GM12878 (cell line): Measurements from ENCODE around the gene ZNF512. TPM values are rescaled to one million over a fixed set of nuclear protein-coding genes. Genes with fewer than 3 reads are reported as not detected.

Experiments used
- ATAC-seq: fragments of 200-7000 bp; cut with Tn5 transposase; 3 replicates; pipeline ENCODE4 v1.9.1; 2020; ENCODE audit warnings: mild to moderate bottlenecking, moderate library complexity
- BruUV-seq: library from RNA; stranded (reverse); fragments of 400-500 nt; replicated peaks from 2 replicates; lab custom pipeline; 2021; lab: Mats Ljungman, UMichigan
- CTCF ChIA-PET: fragments of 300-600 bp; sonication (Branson Sonifier 250); formaldehyde crosslinking; extraction: SDS; loops from one replicate; lab custom pipeline; 2021; ENCODE audit warnings: inconsistent platforms; lab: Yijun Ruan, JAX
- POLR2A ChIA-PET: fragments of 350-600 bp; formaldehyde crosslinking; extraction: SDS; loops from one replicate; lab custom pipeline; 2021; ENCODE audit warnings: inconsistent platforms; lab: Charles Lee
- RAD21 ChIA-PET: fragments of 300-600 bp; sonication (Branson Sonifier 250); formaldehyde crosslinking; loops from one replicate; lab custom pipeline; 2023; ENCODE audit warnings: antibody characterized with exemption; ENCODE audit not compliant: unreplicated experiment; lab: Charles Lee
- SMC1A ChIA-PET: fragments of 300-600 bp; sonication (Branson Sonifier 250); formaldehyde crosslinking; loops from one replicate; lab custom pipeline; 2023; ENCODE audit not compliant: unreplicated experiment, uncharacterized antibody; lab: Charles Lee
- DNase-seq: peaks from one replicate; pipeline ENCODE4 v3.0.0-alpha.2; 2011; ENCODE audit warnings: low read depth, low spot score
- FAIRE-seq: peaks from 3 replicates; lab custom pipeline; 2011; peaks lifted over from hg19 to GRCh38; lab: Jason Lieb, UNC
- H2AFZ ChIP-seq: 2 replicates; pipeline ENCODE4 v1.6.0; 2011; ENCODE audit warnings: low read depth, low read length, control low read depth; ENCODE audit not compliant: control insufficient read depth
- H3K27ac ChIP-seq: 2 replicates; pipeline ENCODE4 v1.5.1; 2011; ENCODE audit warnings: control low read depth; ENCODE audit not compliant: control insufficient read depth, insufficient read depth
- H3K27me3 ChIP-seq, 2 experiments: replicated peaks in 1 of 2; 2 replicates each; pipeline versions ENCODE4 v1.6.0 to v1.6.1; 2011; ENCODE audit warnings: low read length in 1 of 2; ENCODE audit not compliant: control insufficient read depth in 2 of 2, insufficient read depth in 2 of 2
- H3K36me3 ChIP-seq, 2 experiments: 2 replicates each; pipeline ENCODE4 v1.5.1; 2011; ENCODE audit warnings: low read length in 1 of 2; ENCODE audit not compliant: control insufficient read depth in 2 of 2, insufficient read depth in 2 of 2
- H3K4me1 ChIP-seq: 2 replicates; pipeline ENCODE4 v1.6.1; 2011; ENCODE audit warnings: mild to moderate bottlenecking, low read length, moderate library complexity, mixed read lengths; ENCODE audit not compliant: control insufficient read depth, insufficient read depth
- H3K4me2 ChIP-seq: 2 replicates; pipeline ENCODE4 v1.6.0; 2011; ENCODE audit warnings: control low read depth; ENCODE audit not compliant: control insufficient read depth, insufficient read depth
- H3K4me3 ChIP-seq: fragments of 200-600 bp; sonication (generic); 2 replicates; pipeline ENCODE4 v1.5.1; 2016
- H3K79me2 ChIP-seq: 2 replicates; pipeline ENCODE4 v1.6.0; 2011; ENCODE audit warnings: low read length; ENCODE audit not compliant: control insufficient read depth, insufficient read depth
- H3K9ac ChIP-seq: 2 replicates; pipeline ENCODE4 v1.8.0; 2011; ENCODE audit warnings: low read length, control low read depth, mixed read lengths; ENCODE audit not compliant: control insufficient read depth, insufficient read depth
- H3K9me3 ChIP-seq: replicated peaks from 3 replicates; pipeline ENCODE4 v1.5.1; 2011; ENCODE audit warnings: mild to moderate bottlenecking, low read length; ENCODE audit not compliant: control insufficient read depth, insufficient read depth
- H4K20me1 ChIP-seq: 2 replicates; pipeline ENCODE4 v1.6.0; 2011; ENCODE audit not compliant: control insufficient read depth, insufficient read depth
- CHD1 ChIP-seq: IDR thresholded peaks from 2 replicates; pipeline ENCODE4 v1.6.1; 2012; ENCODE audit warnings: low read depth, low read length, improper control_type of control experiment
- CHD4 ChIP-seq: fragments of 200-600 bp; sonication (generic); IDR thresholded peaks from 2 replicates; pipeline ENCODE4 v1.6.1; 2016; ENCODE audit warnings: mild to moderate bottlenecking
- FOXM1 ChIP-seq: IDR thresholded peaks from 2 replicates; pipeline ENCODE4 v1.6.1; 2012; ENCODE audit warnings: low read depth, mild to moderate bottlenecking, inconsistent platforms, low read length, moderate library complexity
- NFIC ChIP-seq: IDR thresholded peaks from 2 replicates; pipeline ENCODE4 v1.6.1; 2012; ENCODE audit warnings: low read depth, mild to moderate bottlenecking, inconsistent platforms, low read length, moderate library complexity
- NR2C1 ChIP-seq: fragments of 450-650 bp; IDR thresholded peaks from 2 replicates; pipeline ENCODE4 v1.6.1; 2017; ENCODE audit warnings: antibody characterized with exemption, mild to moderate bottlenecking, moderate library complexity
- PML ChIP-seq: IDR thresholded peaks from 2 replicates; pipeline ENCODE4 v1.6.1; 2012; ENCODE audit warnings: low read length, inconsistent platforms
- RELA ChIP-seq: fragments of 450-650 bp; IDR thresholded peaks from 2 replicates; pipeline ENCODE4 v1.8.0; 2014; ENCODE audit warnings: borderline replicate concordance; ENCODE audit not compliant: partially characterized antibody
- TCF12 ChIP-seq: IDR thresholded peaks from 2 replicates; pipeline ENCODE4 v1.6.1; 2011; ENCODE audit warnings: low read depth, mild to moderate bottlenecking, low read length
- TCF3 ChIP-seq: IDR thresholded peaks from 2 replicates; pipeline ENCODE4 v1.6.1; 2012; ENCODE audit warnings: low read depth, mild to moderate bottlenecking, low read length, borderline replicate concordance; ENCODE audit not compliant: insufficient read depth
- ZBED1 ChIP-seq: IDR thresholded peaks from 2 replicates; pipeline ENCODE4 v1.6.1; 2016; ENCODE audit warnings: borderline replicate concordance
- WGBS: methylation state at CpG from one replicate; pipeline ENCODE4 v1.1.6; 2016; ENCODE audit warnings: low lambda C conversion rate; ENCODE audit not compliant: insufficient replicate concordance, insufficient coverage; ENCODE audit errors: missing lambda C conversion rate; 5-methylcytosine and 5-hydroxymethylcytosine counted together
- in situ Hi-C: fragments of 300-500 bp; cut with MboI; formaldehyde crosslinking; loops from 9 replicates; pipeline ENCODE4 v1.14.3; 2018; ENCODE audit warnings: mixed read lengths
- intact Hi-C: fragments of 100-400 bp; cut with micrococcal nuclease; formaldehyde crosslinking; loops from one replicate; pipeline ENCODE4 v1.14.2; 2022; ENCODE audit not compliant: unreplicated experiment
- polyA plus RNA-seq, 11 experiments: library from polyadenylated mRNA; depleted of rRNA in 4 of 11; unstranded in 6 of 11; stranded (reverse) in 5 of 11; fragments of >200 nt; fragmentation: Nextera tagmentation in 4 of 11; fragmentation: Illumina TruSeq in 1 of 11; extraction: Ambion mirVana in 4 of 11; extraction: Trizol in 1 of 11; gene quantifications; 1 replicate in 1 of 11; 2 replicates in 10 of 11; pipeline versions ENCODE4 v1.2.1 to v1.2.3, GENCODE V29; 2011 to 2016; ENCODE audit warnings: inconsistent platforms in 2 of 11, missing spikeins in 2 of 11, low read depth in 1 of 11
- total RNA-seq, 4 experiments: library from RNA; depleted of rRNA in 3 of 4; stranded (reverse); fragments of >200 nt in 3 of 4; fragmentation: Illumina TruSeq in 1 of 4; extraction: Trizol in 1 of 4; gene quantifications; 2 replicates each; pipeline versions ENCODE4 v1.2.1 to v1.2.3, GENCODE V29; 2013 to 2021
- TF ChIP-seq, protein P1 (sequence below): fragments of 150-350 bp; IDR thresholded peaks from 2 replicates; pipeline ENCODE4 v1.6.1; 2016; ENCODE audit warnings: low read depth, low read length
- TF ChIP-seq, protein P2 (sequence below): fragments of 450-650 bp; IDR thresholded peaks from 2 replicates; pipeline ENCODE4 v1.6.1; 2017; ENCODE audit warnings: mild to moderate bottlenecking, low read depth, inconsistent platforms; ENCODE audit not compliant: poor library complexity, severe bottlenecking
- TF ChIP-seq, protein P3 (sequence below): IDR thresholded peaks from 2 replicates; pipeline ENCODE4 v1.6.1; 2012; ENCODE audit warnings: low read depth, low read length, improper control_type of control experiment
- TF ChIP-seq, protein P4 (sequence below): IDR thresholded peaks from 2 replicates; pipeline ENCODE4 v1.6.1; 2012; ENCODE audit warnings: mild to moderate bottlenecking, low read depth, low read length
- TF ChIP-seq, protein P5 (sequence below): IDR thresholded peaks from 2 replicates; pipeline ENCODE4 v1.6.1; 2012; ENCODE audit warnings: low read depth, low read length, improper control_type of control experiment

Gene ZNF512
- total and polyA plus RNA-seq, 10 of the 15 experiments (the other 5 are each of a cell fraction or from before 2014, with no cell fraction given), result 14.1 to 61.9 (median 31.2) TPM

DNA sequence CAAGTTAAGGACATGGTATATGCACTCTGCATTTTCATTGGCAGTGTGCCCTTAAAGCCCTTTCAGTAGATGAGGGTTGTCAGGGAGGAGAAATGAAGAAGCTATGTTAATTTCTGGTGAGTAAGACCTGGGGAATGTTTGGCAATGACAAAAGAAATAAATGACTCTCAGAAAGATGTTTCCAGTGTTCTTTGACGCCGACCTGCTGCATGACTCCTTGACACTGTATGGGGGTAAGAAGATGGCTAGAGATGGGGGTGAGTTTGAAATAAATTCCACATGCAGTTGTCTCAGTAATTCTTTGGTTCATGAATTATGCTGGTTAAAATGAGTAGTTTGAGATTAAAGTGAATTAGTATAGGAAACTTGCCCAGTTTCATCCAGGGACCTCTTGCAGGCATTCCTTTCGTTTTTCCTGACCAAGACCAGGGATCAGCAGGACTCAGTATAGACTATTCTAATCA is 40.1 kb downstream of the ZNF512 start:
- peaks cover 3 to 29% of the 10 kb centered on the region in 2 experiments; a peak in 3 of 4 replicates for H3K36me3 ChIP-seq
- in situ Hi-C loops, result no loop called here
- intact Hi-C loops, result no loop called here
- no peaks in the 10 kb centered on the region for H3K27me3 ChIP-seq
- no peaks in the 10 kb centered on the region; the same call in 1 of the 2 replicates for H3K4me1 ChIP-seq
- 63% methylated on average over 3 of the region's 3 CpGs for WGBS
- no peaks in the 10 kb centered on the region for H3K9me3 ChIP-seq
- no peak overlapping the region for H3K9ac ChIP-seq
- ChIA-PET SMC1A (no interaction called here), RAD21 (no interaction called here), CTCF (interaction anchor here (1.1 kb wide), 1 partner anchor 167 kb away, joined by 3 read pairs; no protein-coding TSS in a partner anchor), POLR2A (no interaction called here)
- no peak overlapping the region for H3K27ac ChIP-seq
- no peak overlapping the region for H3K4me3 ChIP-seq
- H3K79me2 ChIP-seq, result no peaks in the 10 kb centered on the region
- no peak for ATAC-seq
- H4K20me1 ChIP-seq, result no peaks in the 10 kb centered on the region
- no peak overlapping the region for H2AFZ ChIP-seq
- FAIRE-seq, result no peak
- BruUV-seq, result no TSS peak
- no peak for DNase-seq
- no peak overlapping the region for H3K4me2 ChIP-seq
- TF ChIP-seq NR2C1, result no peak
- TF ChIP-seq PML, result no peak
- TF ChIP-seq, protein P1, sequence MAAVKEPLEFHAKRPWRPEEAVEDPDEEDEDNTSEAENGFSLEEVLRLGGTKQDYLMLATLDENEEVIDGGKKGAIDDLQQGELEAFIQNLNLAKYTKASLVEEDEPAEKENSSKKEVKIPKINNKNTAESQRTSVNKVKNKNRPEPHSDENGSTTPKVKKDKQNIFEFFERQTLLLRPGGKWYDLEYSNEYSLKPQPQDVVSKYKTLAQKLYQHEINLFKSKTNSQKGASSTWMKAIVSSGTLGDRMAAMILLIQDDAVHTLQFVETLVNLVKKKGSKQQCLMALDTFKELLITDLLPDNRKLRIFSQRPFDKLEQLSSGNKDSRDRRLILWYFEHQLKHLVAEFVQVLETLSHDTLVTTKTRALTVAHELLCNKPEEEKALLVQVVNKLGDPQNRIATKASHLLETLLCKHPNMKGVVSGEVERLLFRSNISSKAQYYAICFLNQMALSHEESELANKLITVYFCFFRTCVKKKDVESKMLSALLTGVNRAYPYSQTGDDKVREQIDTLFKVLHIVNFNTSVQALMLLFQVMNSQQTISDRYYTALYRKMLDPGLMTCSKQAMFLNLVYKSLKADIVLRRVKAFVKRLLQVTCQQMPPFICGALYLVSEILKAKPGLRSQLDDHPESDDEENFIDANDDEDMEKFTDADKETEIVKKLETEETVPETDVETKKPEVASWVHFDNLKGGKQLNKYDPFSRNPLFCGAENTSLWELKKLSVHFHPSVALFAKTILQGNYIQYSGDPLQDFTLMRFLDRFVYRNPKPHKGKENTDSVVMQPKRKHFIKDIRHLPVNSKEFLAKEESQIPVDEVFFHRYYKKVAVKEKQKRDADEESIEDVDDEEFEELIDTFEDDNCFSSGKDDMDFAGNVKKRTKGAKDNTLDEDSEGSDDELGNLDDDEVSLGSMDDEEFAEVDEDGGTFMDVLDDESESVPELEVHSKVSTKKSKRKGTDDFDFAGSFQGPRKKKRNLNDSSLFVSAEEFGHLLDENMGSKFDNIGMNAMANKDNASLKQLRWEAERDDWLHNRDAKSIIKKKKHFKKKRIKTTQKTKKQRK, result no peak
- TF ChIP-seq, protein P2, sequence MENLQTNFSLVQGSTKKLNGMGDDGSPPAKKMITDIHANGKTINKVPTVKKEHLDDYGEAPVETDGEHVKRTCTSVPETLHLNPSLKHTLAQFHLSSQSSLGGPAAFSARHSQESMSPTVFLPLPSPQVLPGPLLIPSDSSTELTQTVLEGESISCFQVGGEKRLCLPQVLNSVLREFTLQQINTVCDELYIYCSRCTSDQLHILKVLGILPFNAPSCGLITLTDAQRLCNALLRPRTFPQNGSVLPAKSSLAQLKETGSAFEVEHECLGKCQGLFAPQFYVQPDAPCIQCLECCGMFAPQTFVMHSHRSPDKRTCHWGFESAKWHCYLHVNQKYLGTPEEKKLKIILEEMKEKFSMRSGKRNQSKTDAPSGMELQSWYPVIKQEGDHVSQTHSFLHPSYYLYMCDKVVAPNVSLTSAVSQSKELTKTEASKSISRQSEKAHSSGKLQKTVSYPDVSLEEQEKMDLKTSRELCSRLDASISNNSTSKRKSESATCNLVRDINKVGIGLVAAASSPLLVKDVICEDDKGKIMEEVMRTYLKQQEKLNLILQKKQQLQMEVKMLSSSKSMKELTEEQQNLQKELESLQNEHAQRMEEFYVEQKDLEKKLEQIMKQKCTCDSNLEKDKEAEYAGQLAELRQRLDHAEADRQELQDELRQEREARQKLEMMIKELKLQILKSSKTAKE, result no peak
- no peak for TF ChIP-seq ZBED1
- no peak for TF ChIP-seq NFIC
- TF ChIP-seq FOXM1, result no peak
- no peak for TF ChIP-seq RELA
- no peak for TF ChIP-seq TCF12
- TF ChIP-seq, protein P3, sequence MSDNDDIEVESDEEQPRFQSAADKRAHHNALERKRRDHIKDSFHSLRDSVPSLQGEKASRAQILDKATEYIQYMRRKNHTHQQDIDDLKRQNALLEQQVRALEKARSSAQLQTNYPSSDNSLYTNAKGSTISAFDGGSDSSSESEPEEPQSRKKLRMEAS, result no peak
- TF ChIP-seq TCF3, result no peak
- TF ChIP-seq, protein P4, sequence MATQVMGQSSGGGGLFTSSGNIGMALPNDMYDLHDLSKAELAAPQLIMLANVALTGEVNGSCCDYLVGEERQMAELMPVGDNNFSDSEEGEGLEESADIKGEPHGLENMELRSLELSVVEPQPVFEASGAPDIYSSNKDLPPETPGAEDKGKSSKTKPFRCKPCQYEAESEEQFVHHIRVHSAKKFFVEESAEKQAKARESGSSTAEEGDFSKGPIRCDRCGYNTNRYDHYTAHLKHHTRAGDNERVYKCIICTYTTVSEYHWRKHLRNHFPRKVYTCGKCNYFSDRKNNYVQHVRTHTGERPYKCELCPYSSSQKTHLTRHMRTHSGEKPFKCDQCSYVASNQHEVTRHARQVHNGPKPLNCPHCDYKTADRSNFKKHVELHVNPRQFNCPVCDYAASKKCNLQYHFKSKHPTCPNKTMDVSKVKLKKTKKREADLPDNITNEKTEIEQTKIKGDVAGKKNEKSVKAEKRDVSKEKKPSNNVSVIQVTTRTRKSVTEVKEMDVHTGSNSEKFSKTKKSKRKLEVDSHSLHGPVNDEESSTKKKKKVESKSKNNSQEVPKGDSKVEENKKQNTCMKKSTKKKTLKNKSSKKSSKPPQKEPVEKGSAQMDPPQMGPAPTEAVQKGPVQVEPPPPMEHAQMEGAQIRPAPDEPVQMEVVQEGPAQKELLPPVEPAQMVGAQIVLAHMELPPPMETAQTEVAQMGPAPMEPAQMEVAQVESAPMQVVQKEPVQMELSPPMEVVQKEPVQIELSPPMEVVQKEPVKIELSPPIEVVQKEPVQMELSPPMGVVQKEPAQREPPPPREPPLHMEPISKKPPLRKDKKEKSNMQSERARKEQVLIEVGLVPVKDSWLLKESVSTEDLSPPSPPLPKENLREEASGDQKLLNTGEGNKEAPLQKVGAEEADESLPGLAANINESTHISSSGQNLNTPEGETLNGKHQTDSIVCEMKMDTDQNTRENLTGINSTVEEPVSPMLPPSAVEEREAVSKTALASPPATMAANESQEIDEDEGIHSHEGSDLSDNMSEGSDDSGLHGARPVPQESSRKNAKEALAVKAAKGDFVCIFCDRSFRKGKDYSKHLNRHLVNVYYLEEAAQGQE, result no peak
- no peak for TF ChIP-seq CHD1
- TF ChIP-seq, protein P5, sequence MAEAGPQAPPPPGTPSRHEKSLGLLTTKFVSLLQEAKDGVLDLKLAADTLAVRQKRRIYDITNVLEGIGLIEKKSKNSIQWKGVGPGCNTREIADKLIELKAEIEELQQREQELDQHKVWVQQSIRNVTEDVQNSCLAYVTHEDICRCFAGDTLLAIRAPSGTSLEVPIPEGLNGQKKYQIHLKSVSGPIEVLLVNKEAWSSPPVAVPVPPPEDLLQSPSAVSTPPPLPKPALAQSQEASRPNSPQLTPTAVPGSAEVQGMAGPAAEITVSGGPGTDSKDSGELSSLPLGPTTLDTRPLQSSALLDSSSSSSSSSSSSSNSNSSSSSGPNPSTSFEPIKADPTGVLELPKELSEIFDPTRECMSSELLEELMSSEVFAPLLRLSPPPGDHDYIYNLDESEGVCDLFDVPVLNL, result no peak
- TF ChIP-seq CHD4, result no peak
